HepG2 (cell line): Measurements from ENCODE around the gene KANK3. TPM values are rescaled to one million over a fixed set of nuclear protein-coding genes. Genes with fewer than 3 reads are reported as not detected.

ENCODE experiments used
- AKNA ChIP-seq: sonication (generic); formaldehyde crosslinking; IDR thresholded peaks from 2 replicates; pipeline ENCODE4 v1.4.0; 2020; ENCODE audit warnings: missing genetic modification reagents, borderline replicate concordance
- ARNT2 ChIP-seq: sonication (generic); formaldehyde crosslinking; IDR thresholded peaks from 2 replicates; pipeline ENCODE4 v1.8.0; 2022; ENCODE audit warnings: mild to moderate bottlenecking, low read depth, missing genetic modification reagents, moderate library complexity
- GMEB1 ChIP-seq: sonication (generic); formaldehyde crosslinking; IDR thresholded peaks from 2 replicates; pipeline ENCODE4 v1.5.1; 2020; ENCODE audit warnings: missing genetic modification reagents, mild to moderate bottlenecking, borderline replicate concordance
- JARID2 ChIP-seq: sonication (generic); formaldehyde crosslinking; IDR thresholded peaks from 2 replicates; pipeline ENCODE4 v1.8.1; 2023; ENCODE audit warnings: missing genetic modification reagents, inconsistent platforms; ENCODE audit not compliant: insufficient replicate concordance
- KLF13 ChIP-seq: sonication (generic); formaldehyde crosslinking; IDR thresholded peaks from 2 replicates; pipeline ENCODE4 v1.4.0; 2020; ENCODE audit warnings: mild to moderate bottlenecking, missing genetic modification reagents
- MXI1 ChIP-seq: IDR thresholded peaks from 3 replicates; pipeline ENCODE4 v1.6.1; 2012; ENCODE audit warnings: low read depth, low read length, inconsistent platforms, borderline replicate concordance
- NFKBIZ ChIP-seq: IDR thresholded peaks from 2 replicates; pipeline ENCODE4 v1.6.1; 2018; ENCODE audit warnings: missing genetic modification reagents, missing compliant biosample characterization
- NPAS2 ChIP-seq: sonication (generic); formaldehyde crosslinking; IDR thresholded peaks from 2 replicates; pipeline ENCODE4 v1.8.0; 2022; ENCODE audit warnings: mild to moderate bottlenecking, missing genetic modification reagents, borderline replicate concordance
- SP140L ChIP-seq: sonication (generic); formaldehyde crosslinking; IDR thresholded peaks from 2 replicates; pipeline ENCODE4 v1.4.0; 2020; ENCODE audit warnings: missing genetic modification reagents, borderline replicate concordance
- STAG1 ChIP-seq: sonication (generic); formaldehyde crosslinking; IDR thresholded peaks from 2 replicates; pipeline ENCODE4 v1.4.0; 2020; ENCODE audit warnings: missing genetic modification reagents
- UBTF ChIP-seq: sonication (generic); formaldehyde crosslinking; IDR thresholded peaks from 2 replicates; pipeline ENCODE4 v1.4.0; 2020; ENCODE audit warnings: mild to moderate bottlenecking, missing genetic modification reagents
- ZKSCAN5 ChIP-seq: sonication (generic); formaldehyde crosslinking; IDR thresholded peaks from 2 replicates; pipeline ENCODE4 v1.5.1; 2020; ENCODE audit warnings: mild to moderate bottlenecking, missing genetic modification reagents
- ZNF547 ChIP-seq: sonication (generic); formaldehyde crosslinking; IDR thresholded peaks from 2 replicates; pipeline ENCODE4 v1.5.1; 2020; ENCODE audit warnings: mild to moderate bottlenecking, missing genetic modification reagents
- ZNF816 ChIP-seq: sonication (generic); formaldehyde crosslinking; IDR thresholded peaks from 2 replicates; pipeline ENCODE4 v1.8.0; 2022; ENCODE audit warnings: missing genetic modification reagents, mild to moderate bottlenecking, borderline replicate concordance
- polyA plus RNA-seq, 8 experiments: library from polyadenylated mRNA; depleted of rRNA in 3 of 8; stranded (reverse) in 7 of 8; unstranded in 1 of 8; fragments of >200 nt; fragmentation: Illumina TruSeq in 4 of 8; extraction: Trizol in 4 of 8; gene quantifications; 2 replicates each; pipeline versions ENCODE4 v1.2.1 to v1.2.3, GENCODE V29; 2011 to 2016; ENCODE audit warnings: low read depth in 4 of 8, missing spikeins in 1 of 8, mixed read lengths in 1 of 8; ENCODE audit not compliant: insufficient read depth in 1 of 8
- total RNA-seq, 5 experiments: library from RNA; depleted of rRNA; stranded (reverse); fragments of >200 nt; fragmentation: Illumina TruSeq; extraction: Trizol; gene quantifications; 2 replicates each; pipeline ENCODE4 v1.2.3, GENCODE V29; 2016; ENCODE audit warnings: low read depth in 1 of 5
- TF ChIP-seq, protein P1 (sequence below): sonication (generic); formaldehyde crosslinking; IDR thresholded peaks from 2 replicates; pipeline ENCODE4 v1.5.1; 2020; ENCODE audit warnings: mild to moderate bottlenecking, missing genetic modification reagents, moderate library complexity

KANK3 gene
- total and polyA plus RNA-seq, 2 of the 13 experiments (the other 11 are each of a cell fraction or from before 2014, with no cell fraction given), result 0.15 to 0.20 TPM

DNA sequence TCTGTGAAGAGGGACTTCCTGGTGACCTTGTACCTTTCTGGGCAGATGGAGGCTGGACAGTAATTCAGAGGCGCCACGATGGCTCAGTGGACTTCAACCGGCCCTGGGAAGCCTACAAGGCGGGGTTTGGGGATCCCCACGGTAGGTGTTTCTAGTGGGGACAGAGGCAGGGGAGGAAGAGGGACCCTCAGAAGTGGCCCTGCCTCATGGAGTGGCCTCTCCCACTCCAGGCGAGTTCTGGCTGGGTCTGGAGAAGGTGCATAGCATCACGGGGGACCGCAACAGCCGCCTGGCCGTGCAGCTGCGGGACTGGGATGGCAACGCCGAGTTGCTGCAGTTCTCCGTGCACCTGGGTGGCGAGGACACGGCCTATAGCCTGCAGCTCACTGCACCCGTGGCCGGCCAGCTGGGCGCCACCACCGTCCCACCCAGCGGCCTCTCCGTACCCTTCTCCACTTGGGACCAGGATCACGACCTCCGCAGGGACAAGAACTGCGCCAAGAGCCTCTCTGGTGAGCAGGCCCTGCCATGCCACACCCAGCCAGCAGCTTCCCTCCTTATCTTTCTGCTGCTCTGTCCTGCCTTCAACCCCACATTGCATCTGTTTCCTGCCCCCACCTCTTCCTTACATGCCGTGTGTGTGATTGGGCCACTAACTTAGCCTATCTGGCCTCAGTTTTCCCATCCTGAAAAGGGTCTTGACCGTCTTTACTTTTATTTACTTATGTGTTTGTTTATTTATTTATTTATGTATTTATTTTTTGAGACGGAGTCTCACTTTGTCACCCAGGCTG is 28.1 kb upstream of the KANK3 start (continued):
- peak; percentile 31; the same call in 1 of the 2 replicates for TF ChIP-seq UBTF (CRISPR knock-in tag)
- TF ChIP-seq GMEB1 (CRISPR knock-in tag), result 0 out of 2 replicates have a peak, but pooled peaks have one; percentile 14
- TF ChIP-seq, protein P1, sequence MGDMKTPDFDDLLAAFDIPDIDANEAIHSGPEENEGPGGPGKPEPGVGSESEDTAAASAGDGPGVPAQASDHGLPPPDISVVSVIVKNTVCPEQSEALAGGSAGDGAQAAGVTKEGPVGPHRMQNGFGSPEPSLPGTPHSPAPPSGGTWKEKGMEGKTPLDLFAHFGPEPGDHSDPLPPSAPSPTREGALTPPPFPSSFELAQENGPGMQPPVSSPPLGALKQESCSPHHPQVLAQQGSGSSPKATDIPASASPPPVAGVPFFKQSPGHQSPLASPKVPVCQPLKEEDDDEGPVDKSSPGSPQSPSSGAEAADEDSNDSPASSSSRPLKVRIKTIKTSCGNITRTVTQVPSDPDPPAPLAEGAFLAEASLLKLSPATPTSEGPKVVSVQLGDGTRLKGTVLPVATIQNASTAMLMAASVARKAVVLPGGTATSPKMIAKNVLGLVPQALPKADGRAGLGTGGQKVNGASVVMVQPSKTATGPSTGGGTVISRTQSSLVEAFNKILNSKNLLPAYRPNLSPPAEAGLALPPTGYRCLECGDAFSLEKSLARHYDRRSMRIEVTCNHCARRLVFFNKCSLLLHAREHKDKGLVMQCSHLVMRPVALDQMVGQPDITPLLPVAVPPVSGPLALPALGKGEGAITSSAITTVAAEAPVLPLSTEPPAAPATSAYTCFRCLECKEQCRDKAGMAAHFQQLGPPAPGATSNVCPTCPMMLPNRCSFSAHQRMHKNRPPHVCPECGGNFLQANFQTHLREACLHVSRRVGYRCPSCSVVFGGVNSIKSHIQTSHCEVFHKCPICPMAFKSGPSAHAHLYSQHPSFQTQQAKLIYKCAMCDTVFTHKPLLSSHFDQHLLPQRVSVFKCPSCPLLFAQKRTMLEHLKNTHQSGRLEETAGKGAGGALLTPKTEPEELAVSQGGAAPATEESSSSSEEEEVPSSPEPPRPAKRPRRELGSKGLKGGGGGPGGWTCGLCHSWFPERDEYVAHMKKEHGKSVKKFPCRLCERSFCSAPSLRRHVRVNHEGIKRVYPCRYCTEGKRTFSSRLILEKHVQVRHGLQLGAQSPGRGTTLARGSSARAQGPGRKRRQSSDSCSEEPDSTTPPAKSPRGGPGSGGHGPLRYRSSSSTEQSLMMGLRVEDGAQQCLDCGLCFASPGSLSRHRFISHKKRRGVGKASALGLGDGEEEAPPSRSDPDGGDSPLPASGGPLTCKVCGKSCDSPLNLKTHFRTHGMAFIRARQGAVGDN (CRISPR knock-in tag), result peak; percentile 67
- no peak for TF ChIP-seq NPAS2 (CRISPR knock-in tag)
- no peak for TF ChIP-seq AKNA
- no peak for TF ChIP-seq SP140L (CRISPR knock-in tag)
- no peak for TF ChIP-seq NFKBIZ
- TF ChIP-seq ZNF547 (CRISPR knock-in tag), result no peak
- TF ChIP-seq ZKSCAN5 (CRISPR knock-in tag), result no peak
- TF ChIP-seq ZNF816, result no peak
- TF ChIP-seq STAG1 (CRISPR knock-in tag), result no peak
- TF ChIP-seq KLF13 (CRISPR knock-in tag), result no peak
- no peak for TF ChIP-seq JARID2 (CRISPR knock-in tag)
- TF ChIP-seq ARNT2 (CRISPR knock-in tag), result no peak
- no peak for TF ChIP-seq MXI1
